Muscle of leg (tissue), 11 donors: ENCODE results near the gene CYTH1. TPM values are rescaled to one million over a fixed set of nuclear protein-coding genes. Genes with fewer than 3 reads are reported as not detected.

Source experiments
- DNase-seq: peaks from one replicate; pipeline ENCODE4 v3.0.0; 2013
- H3K27ac ChIP-seq: one replicate; pipeline ENCODE4 v1.5.1; 2013; ENCODE audit warnings: mild to moderate bottlenecking, low read length, control low read depth
- H3K27me3 ChIP-seq: one replicate; pipeline ENCODE4 v1.6.1; 2013; ENCODE audit warnings: low read length; ENCODE audit not compliant: control insufficient read depth, insufficient read depth
- H3K36me3 ChIP-seq: one replicate; pipeline ENCODE4 v1.6.1; 2013; ENCODE audit warnings: low read length; ENCODE audit not compliant: control insufficient read depth, insufficient read depth
- H3K4me1 ChIP-seq: one replicate; pipeline ENCODE4 v1.6.1; 2013; ENCODE audit warnings: low read length; ENCODE audit not compliant: control insufficient read depth, insufficient read depth
- H3K4me3 ChIP-seq: one replicate; pipeline ENCODE4 v1.5.1; 2013; ENCODE audit warnings: low read length, control low read depth
- H3K9me3 ChIP-seq: replicated peaks from 2 replicates; pipeline ENCODE4 v1.6.1; 2013; ENCODE audit warnings: low read depth, low read length; ENCODE audit not compliant: control insufficient read depth
- WGBS: methylation state at CpG from one replicate; pipeline ENCODE4 v1.1.5; 2013; ENCODE audit warnings: missing lambda C conversion rate; ENCODE audit not compliant: insufficient coverage; 5-methylcytosine and 5-hydroxymethylcytosine counted together
- polyA plus RNA-seq, 8 donors: library from polyadenylated mRNA; unstranded; fragments of 120-200 nt; gene quantifications; one replicate each; pipeline versions ENCODE4 v1.2.1 to v1.2.3, GENCODE V29; 2013; ENCODE audit warnings: inconsistent platforms in 1 of 8, low replicate concordance in 1 of 8; ENCODE audit not compliant: insufficient read length in 8 of 8, insufficient read depth in 1 of 8
- total RNA-seq: library from RNA; stranded (reverse); fragments of 120-200 nt; gene quantifications from one replicate; pipeline ENCODE4 v1.2.4, GENCODE V29; 2013

The CYTH1 gene
- total and polyA plus RNA-seq, 9 donors = 17.3 to 26.9 (median 21.1) TPM

DNA sequence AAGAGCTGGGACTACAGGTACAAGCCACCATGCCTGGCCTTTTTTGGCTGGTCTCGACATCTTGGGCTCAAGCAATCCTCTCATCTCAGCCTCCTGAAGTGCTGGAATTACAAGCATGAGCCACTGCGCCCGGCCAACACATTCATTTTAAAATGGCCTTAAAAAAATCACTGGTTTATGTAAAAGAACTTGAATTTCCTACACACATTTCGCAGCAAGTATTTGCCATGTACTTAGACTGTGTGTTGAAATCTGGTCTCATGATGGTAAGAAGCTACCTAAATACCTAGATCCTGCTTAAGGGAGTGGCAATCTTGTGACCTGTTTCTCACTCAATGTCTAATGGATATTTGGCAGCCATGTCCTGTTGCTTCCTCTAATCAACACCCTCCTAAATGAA lies 8.5 kb upstream of the CYTH1 start:
- H3K27ac ChIP-seq = peak overlapping the region; percentile 88

DNA sequence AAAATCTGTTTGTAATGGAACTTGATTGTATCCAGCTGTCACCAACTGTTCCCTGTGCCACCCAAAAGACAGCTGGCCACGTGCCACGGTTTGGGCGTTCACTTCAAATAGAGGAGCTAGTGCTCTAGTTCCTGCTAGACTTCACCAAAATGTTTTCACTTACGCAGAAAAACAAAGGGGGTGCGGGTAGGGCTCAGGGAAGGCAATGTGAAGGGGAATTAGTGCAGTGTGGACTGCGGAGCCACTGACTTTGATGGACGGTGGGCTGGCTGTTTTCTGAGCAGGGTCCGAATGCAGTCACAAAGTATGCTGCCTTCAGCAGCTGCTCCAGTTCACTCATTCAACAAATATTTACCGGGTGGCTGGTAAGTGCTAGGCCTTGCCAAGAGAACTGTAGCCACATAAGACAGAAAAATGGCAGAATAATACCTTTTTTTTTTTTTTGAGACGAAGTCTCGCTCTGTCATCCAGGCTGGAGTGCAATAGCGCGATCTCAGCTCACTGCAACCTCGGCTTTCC lies 7.6 kb upstream of the CYTH1 start:
- peak overlapping the region; percentile 88 for H3K27ac ChIP-seq
- 47% methylated on average over 6 of the region's 14 CpGs for WGBS
- H3K4me3 ChIP-seq = no peak overlapping the region
- H3K27me3 ChIP-seq = no peaks in the 10 kb centered on the region
- no peaks in the 10 kb centered on the region for H3K9me3 ChIP-seq
- DNase-seq = peak; percentile 82
- H3K36me3 ChIP-seq = peaks cover 20% of the 10 kb centered on the region
- H3K4me1 ChIP-seq = peaks cover 44% of the 10 kb centered on the region

More for the DNA sequence above, 8.5 kb upstream of the CYTH1 start:
- Histone ChIP-seq H3K27me3 (no peaks in the 10 kb centered on the region), H3K4me1 (peaks cover 44% of the 10 kb centered on the region), H3K9me3 (no peaks in the 10 kb centered on the region), H3K4me3 (no peak overlapping the region), H3K36me3 (peaks cover 28% of the 10 kb centered on the region)
- DNase-seq = no peak
- WGBS = no CpG with 5 or more reads among the region's 4 CpGs

DNA sequence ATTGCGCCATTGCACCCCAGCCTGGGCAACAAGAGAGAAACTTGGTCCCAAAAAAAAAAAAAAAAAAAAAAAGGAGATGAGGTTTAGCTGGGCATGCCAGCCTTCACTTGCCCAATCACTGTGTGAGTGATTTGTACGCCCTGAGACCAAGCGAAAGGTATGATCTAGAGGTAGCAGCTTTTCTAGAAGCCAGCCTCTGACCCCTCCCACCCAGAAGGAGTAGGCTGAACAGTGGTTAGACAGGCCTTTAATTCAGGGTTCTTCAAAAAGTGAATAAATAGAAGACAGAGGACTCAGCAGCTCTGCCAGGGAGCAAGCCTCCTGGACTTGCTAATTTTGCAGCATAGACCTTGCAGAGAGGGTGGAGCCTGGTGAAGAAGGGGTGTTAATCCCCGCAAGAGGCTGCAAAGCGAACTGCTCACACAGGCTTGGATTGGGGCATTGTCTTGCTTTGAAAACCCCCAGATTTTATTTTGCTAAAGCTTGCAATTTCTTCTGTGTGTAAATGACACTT lies 7.1 kb upstream of the CYTH1 start:
- Histone ChIP-seq H3K36me3 (peaks cover 16% of the 10 kb centered on the region), H3K27me3 (no peaks in the 10 kb centered on the region), H3K9me3 (no peaks in the 10 kb centered on the region), H3K4me1 (peaks cover 43% of the 10 kb centered on the region), H3K27ac (peak overlapping the region; percentile 88), H3K4me3 (no peak overlapping the region)
- no peak for DNase-seq
- WGBS = 80% methylated on average over 1 of the region's 5 CpGs

DNA sequence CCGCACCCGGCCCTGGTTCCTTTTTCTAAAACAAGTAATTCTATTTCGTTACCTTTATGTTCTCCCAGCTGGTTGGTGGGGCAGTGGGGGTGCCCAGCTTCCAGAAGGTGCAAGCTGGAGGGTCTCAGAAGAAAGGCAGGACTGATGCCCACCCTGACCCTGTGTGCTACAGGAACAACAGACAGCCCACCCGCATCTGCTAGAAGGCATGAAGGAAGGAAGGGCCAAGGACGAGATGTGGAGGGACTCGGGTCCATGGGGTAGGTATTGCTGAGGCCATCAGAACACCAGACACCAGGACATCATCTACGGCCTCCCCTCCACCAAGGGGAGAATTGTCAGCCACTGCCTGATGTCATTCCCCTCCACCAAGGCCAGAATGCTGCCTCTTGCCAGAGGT lies 6.4 kb upstream of the CYTH1 start:
- WGBS = 100% methylated on average over 1 of the region's 7 CpGs
- Histone ChIP-seq H3K36me3 (peaks cover 8% of the 10 kb centered on the region), H3K27ac (peak overlapping the region; percentile 45), H3K4me1 (peaks cover 44% of the 10 kb centered on the region), H3K4me3 (no peak overlapping the region), H3K27me3 (no peaks in the 10 kb centered on the region), H3K9me3 (no peaks in the 10 kb centered on the region)
- no peak for DNase-seq

DNA sequence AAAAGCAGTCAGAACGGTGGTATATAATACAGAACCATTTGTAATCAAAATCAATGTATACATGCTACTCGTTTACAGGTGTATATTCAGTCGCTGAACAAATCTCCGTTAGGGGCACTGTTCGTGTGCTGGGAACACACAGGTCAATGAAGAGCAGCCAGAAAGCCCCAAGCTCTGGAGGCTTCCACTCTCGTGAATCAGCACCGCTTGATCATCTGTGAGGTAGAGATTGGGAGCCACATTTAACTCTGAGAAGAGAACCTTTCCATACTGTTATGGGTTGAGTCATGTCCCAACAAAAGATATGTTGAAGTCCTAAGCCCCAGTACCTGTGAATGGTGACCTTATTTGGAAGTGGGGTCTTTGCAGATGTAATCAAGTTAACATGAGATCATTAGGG lies 5.4 kb upstream of the CYTH1 start:
- WGBS = 49% methylated on average over 6 of the region's 7 CpGs
- DNase-seq = no peak
- Histone ChIP-seq H3K27me3 (no peaks in the 10 kb centered on the region), H3K9me3 (no peaks in the 10 kb centered on the region), H3K36me3 (peaks cover 2% of the 10 kb centered on the region), H3K27ac (no peak overlapping the region), H3K4me3 (no peak overlapping the region), H3K4me1 (peaks cover 50% of the 10 kb centered on the region)

DNA sequence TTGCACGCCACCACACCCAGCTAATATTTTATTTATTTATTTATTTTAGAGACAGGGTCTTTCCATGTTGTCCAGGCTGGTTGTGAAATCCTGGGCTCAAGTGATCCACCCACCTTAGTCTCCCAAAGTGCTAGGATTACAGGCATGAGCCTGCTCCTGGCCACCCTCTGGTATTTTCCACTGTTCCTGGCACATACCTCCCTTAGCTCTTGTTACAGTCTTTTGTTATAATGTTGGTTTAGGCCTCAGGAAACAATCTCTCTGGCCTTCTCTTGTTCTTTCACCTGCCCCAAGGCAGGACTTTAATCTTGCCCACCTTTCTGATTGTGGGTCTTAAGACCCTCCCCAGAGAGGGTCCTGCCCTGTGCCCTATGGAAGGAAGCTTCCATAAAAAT lies 3.6 kb upstream of the CYTH1 start:
- WGBS = no CpG with 5 or more reads among the region's 1 CpG
- no peak overlapping the region for H3K27ac ChIP-seq

DNA sequence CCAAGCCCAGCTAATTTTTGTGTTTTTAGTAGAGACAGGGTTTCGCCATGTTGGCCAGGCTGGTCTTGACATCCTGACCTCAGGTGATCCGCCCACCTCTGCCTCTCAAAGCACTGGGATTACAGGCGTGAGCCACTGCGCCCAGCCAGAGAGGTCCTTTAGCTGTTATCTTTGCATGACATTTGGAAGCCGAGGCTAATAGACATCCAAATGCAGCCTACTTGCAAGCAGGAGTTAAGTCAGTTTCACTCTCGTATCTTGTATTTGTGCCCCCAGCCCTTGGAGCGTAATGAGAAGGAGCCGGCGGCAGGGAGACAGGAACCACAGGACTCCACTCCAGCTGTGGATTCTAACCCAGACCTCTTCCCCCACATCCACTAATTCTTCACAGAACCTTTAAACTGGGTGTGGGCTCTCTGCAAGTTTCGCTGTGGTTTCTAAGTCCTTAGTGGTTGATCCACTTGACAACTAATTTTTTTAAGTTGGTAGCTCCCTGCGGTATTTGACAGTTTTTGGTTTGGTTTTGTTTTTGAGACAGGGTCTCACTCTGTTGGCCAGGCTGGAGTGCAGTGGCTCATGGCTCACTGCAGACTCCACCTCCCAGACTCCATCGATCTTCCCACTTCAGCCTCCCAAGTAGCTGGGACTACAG lies 3.1 kb upstream of the CYTH1 start:
- no peak for DNase-seq
- H3K4me3 ChIP-seq = no peak overlapping the region
- H3K27ac ChIP-seq = no peak overlapping the region
- 84% methylated on average over 9 of the region's 12 CpGs for WGBS
- H3K27me3 ChIP-seq = no peaks in the 10 kb centered on the region
- H3K36me3 ChIP-seq = no peaks in the 10 kb centered on the region
- peaks cover 33% of the 10 kb centered on the region for H3K4me1 ChIP-seq
- no peaks in the 10 kb centered on the region for H3K9me3 ChIP-seq

More for the DNA sequence above, 3.6 kb upstream of the CYTH1 start:
- no peak for DNase-seq
- Histone ChIP-seq H3K9me3 (no peaks in the 10 kb centered on the region), H3K36me3 (no peaks in the 10 kb centered on the region), H3K4me3 (no peak overlapping the region), H3K4me1 (peaks cover 34% of the 10 kb centered on the region), H3K27me3 (no peaks in the 10 kb centered on the region)

DNA sequence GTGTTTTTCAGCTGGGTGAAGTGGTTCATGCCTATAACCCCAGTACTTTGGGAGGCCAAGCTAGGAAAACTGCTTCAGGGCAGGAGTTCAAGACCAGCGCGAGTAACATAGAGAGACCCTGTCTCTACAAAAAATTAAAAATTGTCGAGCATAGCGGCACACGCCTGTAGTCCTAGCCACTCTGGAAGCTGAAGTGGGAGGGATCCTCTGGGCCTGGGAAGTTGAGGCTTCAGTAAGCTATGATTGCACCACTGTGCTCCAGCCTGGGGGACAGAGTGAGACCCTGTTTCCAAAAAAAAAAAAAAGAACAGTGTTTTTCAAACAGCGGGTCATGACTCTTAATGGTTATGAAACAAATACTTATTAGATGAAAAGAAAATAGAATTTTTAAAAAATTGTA lies 2.3 kb upstream of the CYTH1 start:
- 89% methylated on average over 3 of the region's 6 CpGs for WGBS
- H3K4me1 ChIP-seq = peaks cover 27% of the 10 kb centered on the region
- H3K36me3 ChIP-seq = no peaks in the 10 kb centered on the region
- DNase-seq = no peak
- H3K27me3 ChIP-seq = no peaks in the 10 kb centered on the region
- H3K9me3 ChIP-seq = no peaks in the 10 kb centered on the region
- H3K27ac ChIP-seq = no peak overlapping the region
- no peak overlapping the region for H3K4me3 ChIP-seq

DNA sequence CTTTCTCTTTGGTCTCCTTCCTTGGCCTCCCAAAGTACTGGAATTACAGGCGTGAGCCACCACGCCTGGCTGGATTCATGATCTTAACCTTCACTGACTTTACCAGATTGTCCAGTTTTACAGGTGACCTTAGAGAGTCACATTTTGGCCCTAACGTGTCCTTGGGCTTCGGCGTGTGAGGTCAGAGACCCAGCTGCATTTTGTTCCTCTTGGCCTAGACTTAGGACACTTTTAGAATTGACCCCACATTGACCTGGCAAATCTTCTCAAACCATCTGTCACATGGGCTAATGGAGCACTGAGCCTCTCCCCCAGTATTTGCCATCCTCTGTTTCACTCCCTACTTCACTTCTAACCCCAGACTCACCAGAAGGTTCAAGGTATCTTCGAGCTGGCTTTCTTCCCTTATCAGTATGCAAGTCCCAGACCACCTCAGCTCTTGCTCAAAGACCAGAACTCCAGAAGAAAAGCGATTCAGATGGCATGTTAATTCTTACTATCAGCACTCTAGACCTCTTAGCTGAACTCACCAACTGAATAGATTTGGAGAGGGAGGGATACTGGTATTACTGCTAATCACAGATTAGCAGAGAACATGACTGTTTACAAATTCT lies 1.7 kb upstream of the CYTH1 start:
- H3K27ac ChIP-seq = no peak overlapping the region
- H3K4me1 ChIP-seq = peaks cover 22% of the 10 kb centered on the region
- H3K4me3 ChIP-seq = no peak overlapping the region
- H3K27me3 ChIP-seq = no peaks in the 10 kb centered on the region
- no peaks in the 10 kb centered on the region for H3K36me3 ChIP-seq
- 94% methylated on average over 5 of the region's 7 CpGs for WGBS
- DNase-seq = peak; percentile 38
- no peaks in the 10 kb centered on the region for H3K9me3 ChIP-seq

DNA sequence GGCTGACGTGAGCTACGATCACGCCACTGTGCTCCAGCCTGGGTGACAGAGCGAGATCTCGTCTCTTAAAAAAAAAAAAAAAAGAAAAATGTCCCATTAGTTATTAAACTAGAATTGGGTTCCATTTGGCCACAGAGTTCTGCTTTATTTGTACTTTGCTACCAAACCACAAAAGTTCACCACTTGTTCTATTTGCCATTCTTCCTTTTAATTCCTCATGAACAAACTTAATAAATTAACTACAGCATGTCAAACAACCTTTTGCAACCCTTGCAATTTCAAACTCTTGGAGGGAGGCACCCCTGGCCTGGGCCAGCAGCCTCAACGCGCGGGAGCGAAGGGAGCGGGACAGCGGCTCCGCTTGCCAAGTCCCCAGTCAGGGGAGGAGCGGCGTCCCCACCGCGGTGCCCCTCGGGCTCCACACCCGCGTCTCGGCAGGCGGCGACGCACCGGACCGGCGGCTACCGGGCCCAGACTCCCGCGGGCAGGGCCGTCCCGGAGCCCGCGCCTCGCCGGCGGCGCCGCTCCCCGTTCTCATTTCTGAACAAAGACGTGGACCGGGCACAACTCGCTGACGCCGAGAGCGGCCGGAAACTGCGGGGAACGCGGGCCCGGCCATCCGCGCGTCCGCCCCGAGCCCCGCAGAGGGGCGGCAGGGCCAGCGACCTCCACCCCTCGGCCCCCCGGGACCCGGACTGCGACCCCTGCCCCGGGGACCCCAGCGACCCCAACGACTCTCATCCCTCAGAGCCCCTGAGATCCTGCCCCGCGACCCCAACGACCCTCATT lies 775 bp downstream of the CYTH1 start:
- Histone ChIP-seq H3K9me3 (no peaks in the 10 kb centered on the region), H3K4me3 (peak overlapping the region; percentile 69), H3K27ac (peak overlapping the region; percentile 59), H3K4me1 (peaks cover 16% of the 10 kb centered on the region), H3K36me3 (no peaks in the 10 kb centered on the region), H3K27me3 (no peaks in the 10 kb centered on the region)
- WGBS = under 1% methylated on average over 63 of the region's 68 CpGs
- peak; percentile 52 for DNase-seq
